T-helper 1 cell treated with Interleukin-12 subunit alpha and Interleukin-12 subunit beta and Interleukin-4 antibody, amounts not matched to agents 30 μg/mL and 1 μg/mL, for 36 hours (primary cell): ENCODE data around the gene FOXP2.

ENCODE experiments used
- H3K27ac Mint-ChIP-seq: one replicate; pipeline ENCODE4 v1.8.0; 2021; ENCODE audit warnings: mild to moderate bottlenecking, mixed read lengths
- H3K27me3 Mint-ChIP-seq: one replicate; pipeline ENCODE4 v1.8.0; 2021; ENCODE audit warnings: low read depth, mixed read lengths
- H3K36me3 Mint-ChIP-seq: one replicate; pipeline ENCODE4 v1.8.0; 2021; ENCODE audit warnings: low read depth, mixed read lengths
- H3K4me1 Mint-ChIP-seq: one replicate; pipeline ENCODE4 v1.8.0; 2021; ENCODE audit warnings: low read depth, mixed read lengths
- H3K4me3 Mint-ChIP-seq: one replicate; pipeline ENCODE4 v1.8.0; 2021; ENCODE audit warnings: mild to moderate bottlenecking, moderate library complexity, mixed read lengths
- H3K9me3 Mint-ChIP-seq: one replicate; pipeline ENCODE4 v1.8.0; 2021; ENCODE audit warnings: mixed read lengths

FOXP2 gene

DNA sequence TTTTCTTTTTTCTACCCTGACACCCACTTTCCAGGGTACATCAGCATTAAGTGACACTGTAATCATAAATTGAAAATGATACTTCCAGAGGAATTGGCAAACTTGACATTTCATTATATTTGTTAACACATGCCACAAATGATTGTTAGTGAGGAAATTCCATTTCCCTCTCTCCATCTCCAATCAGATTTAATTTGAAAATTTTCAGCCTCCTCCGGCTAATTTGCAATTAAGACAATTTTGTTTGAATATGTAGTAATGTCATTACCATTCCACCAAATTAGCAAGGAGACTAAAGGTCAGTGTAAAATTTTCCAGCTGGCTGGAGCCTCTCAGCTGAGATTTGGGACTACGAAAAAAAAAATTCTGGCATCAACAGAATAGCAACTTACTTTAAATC lies 242.7 kb downstream of the FOXP2 start:
- H3K36me3 Mint-ChIP-seq = no peaks in the 10 kb centered on the region
- H3K9me3 Mint-ChIP-seq = no peaks in the 10 kb centered on the region
- H3K4me1 Mint-ChIP-seq = no peaks in the 10 kb centered on the region
- H3K27ac Mint-ChIP-seq = no peak overlapping the region
- no peaks in the 10 kb centered on the region for H3K27me3 Mint-ChIP-seq
- H3K4me3 Mint-ChIP-seq = no peak overlapping the region

DNA sequence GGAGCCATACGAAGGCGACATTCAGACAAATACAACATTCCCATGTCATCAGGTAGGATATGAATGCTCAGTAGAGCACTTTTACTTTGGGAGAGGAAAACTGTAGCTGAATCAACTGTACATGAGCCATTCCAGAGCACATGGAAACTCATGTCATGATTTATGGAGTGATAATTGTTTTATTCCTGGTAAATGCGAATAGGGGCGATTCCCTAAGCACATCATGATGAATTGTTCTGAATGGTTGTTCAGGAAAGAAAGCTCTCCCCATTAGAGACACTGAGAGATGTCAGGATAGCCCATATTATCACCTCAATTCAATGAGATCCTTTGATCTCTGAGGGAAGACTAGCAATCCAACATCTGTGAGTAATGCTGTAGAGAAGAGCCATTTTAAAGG lies 243.6 kb downstream of the FOXP2 start:
- Mint-ChIP-seq H3K4me1 (no peaks in the 10 kb centered on the region), H3K36me3 (no peaks in the 10 kb centered on the region), H3K4me3 (no peak overlapping the region), H3K27ac (no peak overlapping the region), H3K27me3 (no peaks in the 10 kb centered on the region), H3K9me3 (no peaks in the 10 kb centered on the region)

DNA sequence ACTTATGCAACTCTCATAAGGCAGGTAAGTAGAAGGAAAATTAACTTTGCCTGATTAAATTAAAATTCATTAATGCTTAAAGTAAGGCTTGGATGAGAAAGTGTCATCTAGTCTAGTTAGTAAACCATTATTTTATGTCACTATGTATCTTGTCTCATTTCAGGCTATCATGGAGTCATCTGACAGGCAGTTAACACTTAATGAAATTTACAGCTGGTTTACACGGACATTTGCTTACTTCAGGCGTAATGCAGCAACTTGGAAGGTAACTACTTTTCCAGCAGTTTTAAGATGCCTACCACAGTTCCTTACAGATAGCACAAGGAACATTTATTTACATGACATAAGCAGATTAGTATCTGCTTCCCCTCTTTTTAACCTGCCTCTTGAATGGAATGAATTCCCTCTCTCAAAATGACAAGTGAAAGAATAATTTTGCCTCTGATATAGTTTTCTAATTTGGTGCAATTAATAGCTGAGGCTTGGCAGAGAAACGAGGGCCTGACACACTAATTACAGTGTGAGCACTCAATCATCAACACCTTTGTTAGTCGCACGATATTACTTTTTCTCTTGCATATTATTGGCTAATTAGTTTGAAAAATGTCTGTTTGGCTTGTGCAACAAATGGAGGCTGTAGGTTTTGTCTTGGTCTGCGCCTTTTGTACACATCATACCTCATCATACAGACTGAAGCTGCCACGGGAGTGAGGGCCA lies 245.0 kb downstream of the FOXP2 start:
- H3K36me3 Mint-ChIP-seq = no peaks in the 10 kb centered on the region
- no peaks in the 10 kb centered on the region for H3K27me3 Mint-ChIP-seq
- no peaks in the 10 kb centered on the region for H3K4me1 Mint-ChIP-seq
- no peaks in the 10 kb centered on the region for H3K9me3 Mint-ChIP-seq
- H3K4me3 Mint-ChIP-seq = no peak overlapping the region
- no peak overlapping the region for H3K27ac Mint-ChIP-seq

DNA sequence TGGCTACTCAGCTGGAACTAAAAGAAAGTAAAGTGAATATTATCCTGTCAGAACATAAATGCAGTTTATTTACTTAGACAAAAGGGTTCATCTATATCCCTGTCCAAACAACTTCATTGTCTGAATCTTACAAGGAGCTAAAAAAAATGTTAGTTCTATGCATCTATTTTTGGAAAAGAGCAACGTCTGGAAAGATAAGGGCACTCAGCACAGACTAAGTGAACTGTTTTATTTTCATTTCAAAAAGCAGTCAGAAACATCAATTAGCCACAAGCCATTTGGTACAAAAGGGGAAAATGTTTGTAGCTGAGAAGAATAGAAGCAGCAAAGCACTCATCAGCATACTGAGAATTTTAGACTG lies 245.5 kb downstream of the FOXP2 start:
- Mint-ChIP-seq H3K4me3 (no peak overlapping the region), H3K4me1 (no peaks in the 10 kb centered on the region), H3K27ac (no peak overlapping the region), H3K9me3 (no peaks in the 10 kb centered on the region), H3K36me3 (no peaks in the 10 kb centered on the region), H3K27me3 (no peaks in the 10 kb centered on the region)

DNA sequence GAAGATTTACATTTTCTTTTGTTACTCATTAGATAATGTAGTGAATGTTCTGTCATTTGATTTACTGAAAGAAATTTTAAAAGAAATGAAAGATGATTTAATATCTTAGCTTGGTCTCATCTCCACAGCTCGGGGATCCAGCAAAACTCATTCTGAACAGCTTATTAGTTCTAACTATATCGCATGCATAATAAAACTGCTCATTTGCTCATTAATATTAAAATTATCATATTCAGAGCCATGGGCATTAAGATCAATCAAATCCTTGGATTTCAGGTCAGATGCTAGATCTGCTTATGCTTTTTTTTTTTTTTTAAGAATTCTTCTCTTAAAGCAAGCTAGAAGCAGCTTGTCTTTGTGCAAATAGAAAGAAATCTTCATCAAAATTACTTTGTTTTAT lies 246.1 kb downstream of the FOXP2 start:
- Mint-ChIP-seq H3K27me3 (no peaks in the 10 kb centered on the region), H3K4me1 (no peaks in the 10 kb centered on the region), H3K4me3 (no peak overlapping the region), H3K36me3 (no peaks in the 10 kb centered on the region), H3K27ac (no peak overlapping the region), H3K9me3 (no peaks in the 10 kb centered on the region)

DNA sequence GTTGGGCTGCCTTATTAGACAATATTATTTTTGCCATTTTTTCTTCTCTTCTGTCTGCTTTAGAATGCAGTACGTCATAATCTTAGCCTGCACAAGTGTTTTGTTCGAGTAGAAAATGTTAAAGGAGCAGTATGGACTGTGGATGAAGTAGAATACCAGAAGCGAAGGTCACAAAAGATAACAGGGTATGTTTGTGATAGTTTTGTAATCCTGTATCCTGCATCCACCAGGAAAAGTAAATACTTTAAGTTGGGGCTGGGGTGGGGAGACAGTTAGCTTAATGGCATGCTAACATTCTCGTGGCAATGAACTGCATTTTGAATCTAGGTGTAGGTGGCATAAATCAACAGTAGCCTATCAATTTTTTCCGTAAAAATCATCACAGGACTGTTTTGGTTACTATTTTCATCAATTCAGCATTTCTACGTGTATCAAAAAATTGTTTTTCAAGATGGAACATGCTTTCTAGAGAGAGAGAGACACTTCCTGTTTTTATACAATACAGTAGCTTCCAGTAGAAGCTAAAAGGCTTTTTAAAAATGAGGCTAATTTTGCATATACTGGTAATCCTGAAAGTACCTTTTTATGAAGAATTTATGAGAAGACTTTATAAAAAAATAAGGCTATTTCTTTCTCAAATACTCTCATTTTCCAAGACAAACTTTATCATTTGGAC lies 247.5 kb downstream of the FOXP2 start:
- Mint-ChIP-seq H3K9me3 (no peaks in the 10 kb centered on the region), H3K27ac (no peak overlapping the region), H3K27me3 (no peaks in the 10 kb centered on the region)

DNA sequence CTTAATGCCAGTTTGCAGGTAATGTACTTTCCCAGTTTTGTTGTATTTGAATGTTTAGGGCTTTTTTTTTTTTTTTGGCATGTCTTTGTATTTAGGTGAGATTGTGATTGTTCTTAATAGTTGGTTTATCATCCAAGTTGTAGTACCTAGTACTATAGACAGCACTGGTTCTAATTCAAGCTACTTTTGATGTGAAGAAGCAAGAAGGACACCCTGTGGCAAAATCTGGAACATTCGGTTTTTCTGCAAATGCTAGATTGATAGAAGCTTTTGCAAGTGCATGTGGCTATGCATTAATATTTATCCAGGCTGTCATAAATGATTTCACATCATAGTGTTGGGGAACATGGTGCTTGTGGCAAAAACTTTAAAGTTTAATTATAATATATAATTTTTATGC lies 248.9 kb downstream of the FOXP2 start:
- H3K9me3 Mint-ChIP-seq = no peaks in the 10 kb centered on the region
- H3K27me3 Mint-ChIP-seq = no peaks in the 10 kb centered on the region
- H3K4me3 Mint-ChIP-seq = no peak overlapping the region
- H3K27ac Mint-ChIP-seq = no peak overlapping the region
- no peaks in the 10 kb centered on the region for H3K4me1 Mint-ChIP-seq
- H3K36me3 Mint-ChIP-seq = no peaks in the 10 kb centered on the region

More for the DNA sequence above, 247.5 kb downstream of the FOXP2 start:
- Mint-ChIP-seq H3K4me1 (no peaks in the 10 kb centered on the region), H3K4me3 (no peak overlapping the region), H3K36me3 (no peaks in the 10 kb centered on the region)

DNA sequence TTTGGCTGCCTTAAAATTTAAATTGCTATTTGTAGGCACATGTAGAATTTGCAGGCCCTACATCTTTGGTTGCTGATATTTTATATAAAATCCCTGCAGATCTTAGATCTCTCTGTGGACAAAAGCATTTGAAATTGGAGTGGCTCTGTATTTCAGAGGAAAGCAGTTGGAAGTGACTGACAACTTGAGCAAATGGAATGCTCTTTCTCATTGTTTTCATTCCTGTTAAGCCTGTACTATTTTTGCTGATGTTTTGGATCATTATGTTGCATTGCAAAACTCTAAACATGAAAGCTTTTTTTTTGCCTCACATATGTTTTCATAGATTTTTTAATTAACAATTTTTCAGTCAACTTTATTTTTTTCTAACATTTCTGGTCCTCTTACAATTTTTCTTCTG lies 256.1 kb downstream of the FOXP2 start:
- Mint-ChIP-seq H3K4me1 (no peaks in the 10 kb centered on the region), H3K27ac (no peak overlapping the region), H3K4me3 (no peak overlapping the region), H3K27me3 (no peaks in the 10 kb centered on the region), H3K9me3 (no peaks in the 10 kb centered on the region), H3K36me3 (no peaks in the 10 kb centered on the region)

DNA sequence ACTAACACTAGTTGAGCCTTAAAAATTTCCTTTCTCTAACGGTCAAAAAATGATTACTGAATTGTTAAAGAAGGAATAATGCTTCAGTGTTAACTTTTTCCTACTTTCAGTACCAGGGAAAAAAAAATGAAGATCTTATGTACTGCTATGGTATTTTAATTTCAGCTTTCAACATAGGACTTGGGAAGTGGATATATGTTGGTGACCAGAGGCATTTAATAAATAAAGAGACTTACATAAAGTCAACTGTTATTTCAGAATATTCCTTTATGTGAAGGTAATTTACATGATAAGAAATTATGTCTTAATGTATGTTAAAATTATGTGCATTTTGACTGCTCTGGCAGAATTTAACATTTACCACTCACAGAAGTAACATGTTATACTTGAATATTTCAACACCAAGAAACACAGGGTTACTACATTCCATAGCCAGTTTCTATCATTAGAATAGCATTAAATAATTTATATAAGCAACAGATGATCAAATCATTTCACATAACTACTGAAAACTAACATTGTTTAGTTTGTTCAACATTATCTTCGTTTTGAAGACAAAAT lies 257.0 kb downstream of the FOXP2 start:
- H3K27me3 Mint-ChIP-seq = no peaks in the 10 kb centered on the region
- no peaks in the 10 kb centered on the region for H3K36me3 Mint-ChIP-seq
- no peak overlapping the region for H3K27ac Mint-ChIP-seq

DNA sequence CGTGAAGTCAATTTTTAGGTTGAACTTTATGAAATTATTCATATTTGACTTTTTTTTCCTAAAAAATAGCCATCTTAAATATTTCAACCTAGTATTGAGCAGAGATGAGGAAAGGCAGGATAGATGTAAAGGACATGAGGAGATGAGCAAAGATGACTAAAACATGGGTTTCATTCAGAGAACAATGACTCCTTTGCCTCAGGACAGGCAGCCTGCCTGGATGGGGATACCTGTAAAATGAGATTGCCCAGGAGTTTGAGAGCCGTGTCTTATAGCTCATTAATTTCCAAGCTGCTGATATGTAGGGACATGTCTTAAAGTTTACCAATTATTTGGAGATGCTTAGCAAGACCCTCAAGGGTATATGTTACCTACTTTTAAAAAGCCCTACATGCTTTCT lies 263.5 kb downstream of the FOXP2 start:
- H3K4me1 Mint-ChIP-seq = no peaks in the 10 kb centered on the region
- H3K27ac Mint-ChIP-seq = no peak overlapping the region
- H3K36me3 Mint-ChIP-seq = no peaks in the 10 kb centered on the region
- H3K4me3 Mint-ChIP-seq = no peak overlapping the region
- H3K9me3 Mint-ChIP-seq = no peaks in the 10 kb centered on the region
- H3K27me3 Mint-ChIP-seq = no peaks in the 10 kb centered on the region

More for the DNA sequence above, 257.0 kb downstream of the FOXP2 start:
- Mint-ChIP-seq H3K9me3 (no peaks in the 10 kb centered on the region), H3K4me1 (no peaks in the 10 kb centered on the region), H3K4me3 (no peak overlapping the region)

DNA sequence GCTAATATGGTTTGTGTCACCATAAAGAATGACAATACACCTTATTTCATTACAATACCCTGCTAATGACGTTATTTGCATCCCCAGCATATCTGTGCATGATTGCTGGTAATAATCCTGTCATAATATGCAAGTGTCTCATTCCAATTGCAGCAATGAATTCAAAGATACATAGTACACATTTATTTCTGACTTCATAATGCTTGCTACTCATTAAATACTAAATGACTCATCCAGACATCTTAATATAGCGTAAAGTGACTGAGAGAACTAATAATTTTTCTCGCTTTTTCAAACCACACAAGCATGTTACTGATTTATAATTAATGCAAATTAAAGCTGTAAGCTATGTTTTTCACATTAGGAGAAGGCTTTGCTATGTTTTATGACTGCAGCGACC lies 272.6 kb downstream of the FOXP2 start:
- no peaks in the 10 kb centered on the region for H3K4me1 Mint-ChIP-seq
- no peak overlapping the region for H3K27ac Mint-ChIP-seq
- H3K9me3 Mint-ChIP-seq = no peaks in the 10 kb centered on the region
- peaks cover 3% of the 10 kb centered on the region for H3K27me3 Mint-ChIP-seq
- no peaks in the 10 kb centered on the region for H3K36me3 Mint-ChIP-seq
- H3K4me3 Mint-ChIP-seq = no peak overlapping the region

DNA sequence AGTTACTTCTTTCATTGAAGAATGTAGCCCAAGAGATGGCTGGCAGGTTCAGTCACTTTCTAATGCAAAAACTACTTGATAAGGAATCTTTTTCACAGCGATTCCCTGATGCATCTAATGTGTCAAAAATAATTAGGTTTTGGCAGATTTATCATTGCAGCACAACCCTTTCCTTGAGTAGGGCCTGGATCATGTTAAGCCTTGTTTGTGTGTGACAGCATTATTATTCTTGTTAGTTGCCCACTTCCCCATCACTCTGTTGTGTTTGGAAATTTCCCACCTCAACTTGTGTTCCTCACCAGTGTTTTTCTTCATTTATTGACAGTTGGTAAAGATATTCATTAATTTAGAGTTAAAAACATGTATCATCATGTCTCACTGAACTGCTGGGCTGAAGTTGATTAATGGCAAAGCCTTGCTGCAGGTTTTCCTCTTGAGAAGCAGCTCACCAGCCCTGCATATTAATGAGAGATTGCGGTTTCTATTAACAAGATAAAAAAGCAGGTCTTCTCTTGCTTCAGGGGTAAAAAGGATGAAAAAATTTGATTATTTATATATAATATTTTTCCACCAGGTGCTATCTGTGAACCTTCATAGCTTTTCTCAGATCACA lies 273.9 kb downstream of the FOXP2 start:
- H3K4me1 Mint-ChIP-seq = no peaks in the 10 kb centered on the region
- H3K27ac Mint-ChIP-seq = no peak overlapping the region
- H3K36me3 Mint-ChIP-seq = no peaks in the 10 kb centered on the region
- no peaks in the 10 kb centered on the region for H3K9me3 Mint-ChIP-seq
- H3K4me3 Mint-ChIP-seq = no peak overlapping the region
- peaks cover 3% of the 10 kb centered on the region for H3K27me3 Mint-ChIP-seq

DNA sequence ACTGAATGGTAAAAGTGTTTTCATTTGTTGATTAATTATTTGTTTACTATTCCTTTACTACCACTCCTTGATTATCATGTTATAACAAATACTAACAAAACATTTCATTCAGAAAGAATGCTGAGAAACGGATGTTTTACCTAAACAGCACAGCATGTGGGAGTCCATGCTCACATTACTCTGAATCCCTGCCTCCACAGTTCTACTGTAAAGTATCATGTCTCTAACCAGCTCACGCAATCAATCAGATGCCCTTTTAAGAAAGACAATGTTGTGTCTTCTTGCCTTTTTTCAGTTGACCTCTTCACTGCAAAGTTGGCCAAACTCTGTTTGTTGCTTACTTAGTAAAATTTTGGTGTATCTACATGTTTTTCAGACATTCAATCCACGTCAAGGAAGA lies 274.8 kb downstream of the FOXP2 start:
- no peaks in the 10 kb centered on the region for H3K4me1 Mint-ChIP-seq
- no peaks in the 10 kb centered on the region for H3K9me3 Mint-ChIP-seq
- H3K27me3 Mint-ChIP-seq = peaks cover 3% of the 10 kb centered on the region
- no peaks in the 10 kb centered on the region for H3K36me3 Mint-ChIP-seq
- no peak overlapping the region for H3K4me3 Mint-ChIP-seq
- H3K27ac Mint-ChIP-seq = no peak overlapping the region

DNA sequence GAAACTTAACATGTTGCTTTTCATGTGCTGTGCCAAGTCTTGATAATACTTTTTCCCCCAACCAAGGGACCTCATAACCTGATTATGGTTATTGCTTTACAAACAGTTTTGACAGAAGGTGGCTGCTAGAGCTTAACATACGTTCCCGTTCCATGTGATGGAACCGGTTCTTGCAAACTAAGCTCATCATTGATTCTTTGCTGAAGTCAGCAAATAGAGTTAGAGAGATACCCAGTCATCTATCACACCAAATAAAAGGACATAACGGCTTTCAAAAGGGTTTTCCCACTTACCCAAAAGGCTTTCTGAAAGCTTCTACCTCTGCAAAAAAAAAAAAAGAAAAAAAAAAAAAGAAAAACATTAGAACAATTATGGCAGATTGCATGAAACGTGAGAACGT lies 277.0 kb downstream of the FOXP2 start:
- Mint-ChIP-seq H3K4me3 (no peak overlapping the region), H3K9me3 (no peaks in the 10 kb centered on the region), H3K27me3 (peaks cover 3% of the 10 kb centered on the region), H3K36me3 (no peaks in the 10 kb centered on the region), H3K27ac (no peak overlapping the region), H3K4me1 (no peaks in the 10 kb centered on the region)

DNA sequence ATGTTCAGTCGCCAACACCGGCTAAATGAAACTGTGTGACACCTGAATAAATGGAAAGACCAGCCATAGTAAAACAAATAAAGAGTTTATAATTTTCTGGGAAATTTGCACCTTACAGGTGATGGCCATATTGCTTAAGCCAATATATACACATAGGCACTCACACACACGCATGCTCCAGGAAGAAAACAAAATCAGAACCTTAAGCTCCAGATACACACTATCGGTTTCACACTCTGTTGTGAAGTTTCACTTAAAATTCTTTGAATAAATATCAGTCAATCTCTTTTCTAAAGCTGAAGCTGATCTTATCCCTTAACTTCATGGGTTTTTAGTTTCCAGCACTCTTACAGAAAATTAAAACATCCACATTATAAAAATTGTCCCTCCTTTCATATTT lies 280.6 kb downstream of the FOXP2 start:
- no peaks in the 10 kb centered on the region for H3K36me3 Mint-ChIP-seq
- H3K27me3 Mint-ChIP-seq = no peaks in the 10 kb centered on the region
- H3K4me1 Mint-ChIP-seq = no peaks in the 10 kb centered on the region
- no peak overlapping the region for H3K4me3 Mint-ChIP-seq
- no peak overlapping the region for H3K27ac Mint-ChIP-seq
- H3K9me3 Mint-ChIP-seq = no peaks in the 10 kb centered on the region
